ENCODE data around the gene CST2. TPM values are rescaled to one million over a fixed set of nuclear protein-coding genes. Genes with fewer than 3 reads are reported as not detected.

Gene CST2
- total and polyA plus RNA-seq, 2 donors (not counting 3 experiments of a cell fraction or from before 2014, with no cell fraction given): not detected

GRCh38 chr20:23794841-23795240 lies 31.7 kb downstream of the CST2 start:
- H3K4me3 ChIP-seq (replicated peaks in 1 of 3; ENCODE audit: insufficient read depth in 1 of 3, low read depth in 1 of 3, low read length in 3 of 3): no peak overlapping the region
- no peak overlapping the region for H2AFZ ChIP-seq (ENCODE audit: low read depth, low read length)
- peaks cover 3 to 5% of the 10 kb centered on the region in 2 experiments for H3K27me3 ChIP-seq (ENCODE audit: control insufficient read depth in 2 of 2, insufficient read depth in 2 of 2, low read length in 2 of 2)
- no peak for FAIRE-seq
- no peak overlapping the region for H3K4me2 ChIP-seq (ENCODE audit: insufficient read depth, low read length)
- dilution Hi-C loops (cut with MboI; ENCODE audit: extremely low pct_ligation_motif_present, low sequenced_read_pairs): no loop called here
- H3K79me2 ChIP-seq (ENCODE audit: control insufficient read depth, insufficient read depth, low read length): no peaks in the 10 kb centered on the region
- no TSS peak for BruUV-seq (replicated peaks)
- no peaks in the 10 kb centered on the region for H3K36me3 ChIP-seq (ENCODE audit: control insufficient read depth in 2 of 2, extremely low read depth in 1 of 2, insufficient read depth in 2 of 2, low read length in 2 of 2)
- H3K9me1 ChIP-seq (replicated peaks; ENCODE audit: control insufficient read depth, extremely low read depth, insufficient read depth, low read length): no peaks in the 10 kb centered on the region
- no peak overlapping the region for H3K9ac ChIP-seq (replicated peaks; ENCODE audit: extremely low read depth, insufficient read depth, low read length)
- ChIA-PET CTCF (no interaction called here), POLR2A (no interaction called here)
- no peaks in the 10 kb centered on the region for H3K9me3 ChIP-seq (replicated peaks; ENCODE audit: control insufficient read depth, insufficient read depth, low read length)
- TF ChIP-seq POLR2AphosphoS5 (IDR thresholded peaks at IDR 0.05; ENCODE audit: insufficient read depth, low read depth, low read length) (no peak), GATA2 (IDR thresholded peaks at IDR 0.05; ENCODE audit: insufficient read depth, insufficient read length, low read depth, low read length) (no peak), FOS (IDR thresholded peaks at IDR 0.05; ENCODE audit: borderline replicate concordance, insufficient read depth, low read length) (no peak), CTCF (IDR thresholded peaks at IDR 0.05; ENCODE audit: extremely low read depth in 1 of 2, insufficient read depth in 1 of 2, low read depth in 1 of 2, low read length in 2 of 2) (no peak), MYC (IDR thresholded peaks at IDR 0.05; ENCODE audit: low read depth, low read length) (no peak), JUN (IDR thresholded peaks at IDR 0.05; ENCODE audit: borderline replicate concordance, insufficient read depth, insufficient read length, low read depth) (no peak), EZH2 (IDR thresholded peaks at IDR 0.05; ENCODE audit: borderline replicate concordance, low read depth, low read length, severe bottlenecking) (no peak), MAX (IDR thresholded peaks at IDR 0.05; ENCODE audit: insufficient read depth, insufficient read length) (no peak), POLR2A (IDR thresholded peaks at IDR 0.05; ENCODE audit: low read depth, low read length) (no peak)
- DNase-seq (ENCODE audit: low read depth, low spot score): no peak
- H4K20me1 ChIP-seq (replicated peaks; ENCODE audit: control insufficient read depth, extremely low read depth, insufficient read depth, low read length): no peaks in the 10 kb centered on the region
- H3K4me1 ChIP-seq (ENCODE audit: control insufficient read depth, extremely low read depth, insufficient read depth, low read length): no peaks in the 10 kb centered on the region
- intact Hi-C loops (cut with micrococcal nuclease): loop anchor here (5.0 kb wide), 2 partner anchors 128 to 367 kb away; no protein-coding TSS in a partner anchor
- H3K27ac ChIP-seq (ENCODE audit: insufficient read depth, low read depth, low read length): no peak overlapping the region

All from endothelial cell of umbilical vein (primary cell).